HG02571 (cell line): ENCODE results near the gene MYO3B.
"Not testable (repeated sequence)": the region's sequence is repeated elsewhere in the genome, so short reads cannot be mapped to it uniquely, and the experiment has no call there.

Experiments used
- ATAC-seq: cut with Tn5 transposase; IDR thresholded peaks from one replicate; pipeline ENCODE4 v1.9.1; 2021; ENCODE audit warnings: mild to moderate bottlenecking, moderate library complexity; ENCODE audit not compliant: unreplicated experiment

MYO3B gene

GRCh38 chr2:170206805-170207407 lies 29.0 kb downstream of the MYO3B start:
- ATAC-seq: no peak

- no peak for ATAC-seq
Measured at GRCh38 chr2:170207901-170208300, 30.0 kb downstream of the MYO3B start.

- ATAC-seq: no peak
Measured at GRCh38 chr2:170208967-170209366, 31.0 kb downstream of the MYO3B start.

GRCh38 chr2:170212625-170213280 lies 34.8 kb downstream of the MYO3B start:
- no peak for ATAC-seq

GRCh38 chr2:170213281-170213625 lies 35.3 kb downstream of the MYO3B start:
- ATAC-seq: not testable (repeated sequence)

- no peak for ATAC-seq
Measured at GRCh38 chr2:170213651-170214050, 35.7 kb downstream of the MYO3B start.

- no peak for ATAC-seq
Measured at GRCh38 chr2:170214309-170214948, 36.5 kb downstream of the MYO3B start.

GRCh38 chr2:170215021-170215420 lies 37.1 kb downstream of the MYO3B start:
- no peak for ATAC-seq

GRCh38 chr2:170216428-170216827 lies 38.5 kb downstream of the MYO3B start:
- ATAC-seq: no peak

- no peak for ATAC-seq
Measured at GRCh38 chr2:170216981-170217380, 39.0 kb downstream of the MYO3B start.

GRCh38 chr2:170217778-170218251 lies 39.9 kb downstream of the MYO3B start:
- ATAC-seq: no peak

- ATAC-seq: no peak
Measured at GRCh38 chr2:170218456-170218855, 40.5 kb downstream of the MYO3B start.

GRCh38 chr2:170218931-170219330 lies 41.0 kb downstream of the MYO3B start:
- ATAC-seq: no peak

- ATAC-seq: no peak
Measured at GRCh38 chr2:170221317-170222288, 43.7 kb downstream of the MYO3B start.

- ATAC-seq: no peak
Measured at GRCh38 chr2:170222298-170222697, 44.4 kb downstream of the MYO3B start.

GRCh38 chr2:170222842-170223241 lies 44.9 kb downstream of the MYO3B start:
- no peak for ATAC-seq

- no peak for ATAC-seq
Measured at GRCh38 chr2:170224692-170225294, 46.8 kb downstream of the MYO3B start.

- ATAC-seq: no peak
Measured at GRCh38 chr2:170226216-170226615, 48.3 kb downstream of the MYO3B start.

GRCh38 chr2:170227507-170227947 lies 49.6 kb downstream of the MYO3B start:
- ATAC-seq: peak; percentile 74

GRCh38 chr2:170227951-170228350 lies 50.0 kb downstream of the MYO3B start:
- no peak for ATAC-seq

- no peak for ATAC-seq
Measured at GRCh38 chr2:170228429-170228828, 50.5 kb downstream of the MYO3B start.
